Adipose tissue (tissue), 3 donors: ENCODE results near the gene APP. TPM values are rescaled to one million over a fixed set of nuclear protein-coding genes. Genes with fewer than 3 reads are reported as not detected.

Source experiments
- H3K27ac ChIP-seq: one replicate; pipeline ENCODE4 v1.5.1; 2013; ENCODE audit warnings: low read depth, low read length
- WGBS, 3 donors: extraction: QIAGEN DNeasy Blood & Tissue Kit; methylation state at CpG; one replicate each; pipeline ENCODE4 v1.1.7; 2013; 5-methylcytosine and 5-hydroxymethylcytosine counted together
- polyA plus RNA-seq, 3 donors: library from polyadenylated mRNA; stranded (reverse); fragments of 200-250 nt; gene quantifications; one replicate each; pipeline ENCODE4 v1.2.3, GENCODE V29; 2013
- donor health status: healthy with polysubstance abuse.
- donor health status: Bipolar disorder and iron deficiency.
- donor health status: healthy.

Gene APP
- polyA plus RNA-seq, 3 donors = 101 to 212 (median 126) TPM

DNA sequence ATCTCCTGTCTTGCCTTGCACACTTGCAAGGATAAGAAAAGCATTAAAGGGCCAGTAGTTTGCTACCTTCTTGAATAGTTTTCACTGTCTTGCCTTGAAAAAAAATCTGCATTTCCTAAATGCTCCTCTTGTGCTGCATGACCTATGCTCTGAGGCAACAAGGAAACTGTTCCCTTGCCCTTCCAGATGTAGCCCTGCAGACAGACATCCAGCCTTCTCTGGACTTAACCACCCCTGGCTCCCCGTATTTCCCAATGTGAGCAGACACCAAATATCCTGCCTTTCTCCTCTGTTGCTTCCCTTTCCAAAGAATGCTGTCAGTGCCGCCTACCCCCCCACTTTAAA, 258.2 kb downstream of the APP start:
- no peak overlapping the region for H3K27ac ChIP-seq
- 69 to 74% (median 70%) methylated on average over 2 of the region's 2 CpGs for WGBS, 3 donors

DNA sequence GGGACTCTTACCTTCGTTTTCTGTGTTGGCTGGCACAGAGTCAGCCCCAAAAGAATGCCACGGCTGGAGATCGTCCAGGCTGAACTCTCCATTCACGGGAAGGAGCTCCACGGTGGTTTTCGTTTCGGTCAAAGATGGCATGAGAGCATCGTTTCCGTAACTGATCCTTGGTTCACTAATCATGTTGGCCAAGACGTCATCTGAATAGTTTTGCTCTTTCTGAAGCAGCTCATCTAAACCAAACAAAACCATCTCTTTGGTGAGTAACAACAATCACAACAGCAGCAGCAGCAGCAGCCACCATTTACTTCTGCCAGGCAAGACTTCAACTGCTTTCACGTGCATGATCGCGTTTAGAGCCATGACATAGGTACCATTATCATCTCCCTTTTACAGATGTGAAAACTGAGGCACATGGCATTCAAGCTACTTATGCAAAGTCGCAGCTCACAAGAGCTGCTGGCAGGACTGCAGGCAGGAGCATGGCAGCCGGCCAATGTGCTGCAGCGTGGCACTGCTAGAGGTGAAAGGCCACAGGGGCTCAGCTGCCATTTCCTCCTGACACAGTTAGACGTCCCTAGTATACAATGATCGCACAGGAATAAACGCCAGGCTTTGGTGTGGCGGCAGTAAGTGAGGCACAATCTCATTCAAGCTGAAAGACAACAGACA, 258.7 kb downstream of the APP start:
- H3K27ac ChIP-seq = no peak overlapping the region
- WGBS, 3 donors = 65 to 81% (median 78%) methylated on average over 20 of the region's 20 CpGs

DNA sequence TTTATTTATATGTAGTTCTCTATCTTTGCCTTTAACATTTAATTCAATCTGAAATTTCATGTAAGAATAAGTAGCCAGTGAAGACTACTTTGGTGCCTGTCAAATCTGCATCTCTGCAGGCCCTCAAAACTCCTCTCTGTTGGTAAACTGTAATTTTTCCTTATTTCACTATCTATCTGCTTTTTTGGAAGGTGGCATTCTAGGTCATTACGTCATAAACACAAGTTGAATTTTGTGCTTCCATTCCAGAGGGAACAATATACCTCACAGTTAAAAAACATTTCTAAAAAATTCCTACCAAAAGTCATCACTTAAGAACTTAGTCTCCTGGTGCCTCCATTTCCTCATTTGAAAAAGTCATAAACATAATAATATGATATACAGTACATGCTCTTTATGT, 259.8 kb downstream of the APP start:
- WGBS, 3 donors = 87 to 97% (median 95%) methylated on average over 1 of the region's 1 CpG

DNA sequence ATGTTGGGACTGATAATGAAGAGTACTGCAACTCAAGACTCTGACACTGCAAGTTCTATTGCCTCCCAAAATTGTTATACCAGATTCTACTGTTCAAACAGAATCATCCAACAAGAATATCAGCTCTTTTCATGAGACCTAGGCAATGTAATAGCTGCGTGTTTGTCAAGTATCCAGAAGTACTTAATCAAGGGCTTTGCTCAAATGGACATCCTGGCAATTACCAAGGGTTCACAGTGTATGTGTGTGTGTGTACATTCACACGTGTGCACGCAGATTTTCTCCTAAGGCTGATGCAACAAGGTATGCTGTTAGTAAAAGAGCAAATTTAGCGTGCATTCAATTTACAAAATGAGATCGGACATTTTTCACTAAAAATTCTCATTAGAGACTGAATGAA, 261.2 kb downstream of the APP start:
- H3K27ac ChIP-seq = no peak overlapping the region
- 42 to 92% (median 91%) methylated on average over 5 of the region's 5 CpGs for WGBS, 3 donors

More for the DNA sequence above, 259.8 kb downstream of the APP start:
- no peak overlapping the region for H3K27ac ChIP-seq

DNA sequence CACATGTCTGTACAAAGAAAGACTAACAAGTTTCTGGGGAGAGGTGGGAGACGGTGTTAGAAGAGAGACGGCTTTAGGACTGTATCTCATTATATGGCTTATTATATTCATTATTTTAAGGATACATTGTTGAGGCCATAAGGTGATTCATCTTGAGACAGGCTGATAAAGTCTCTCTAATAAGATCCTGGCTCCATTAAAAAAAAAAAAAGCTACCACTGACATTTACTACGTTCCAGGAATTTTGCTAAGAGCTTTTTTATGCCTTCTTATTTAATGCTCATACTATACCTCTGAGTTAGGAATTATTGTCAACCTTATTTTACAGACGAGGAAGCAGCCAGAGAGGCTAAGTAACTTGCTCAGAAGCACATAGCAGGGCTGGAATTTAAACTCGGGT, 262.1 kb downstream of the APP start:
- 75 to 84% (median 78%) methylated on average over 5 of the region's 5 CpGs for WGBS, 3 donors
- no peak overlapping the region for H3K27ac ChIP-seq

DNA sequence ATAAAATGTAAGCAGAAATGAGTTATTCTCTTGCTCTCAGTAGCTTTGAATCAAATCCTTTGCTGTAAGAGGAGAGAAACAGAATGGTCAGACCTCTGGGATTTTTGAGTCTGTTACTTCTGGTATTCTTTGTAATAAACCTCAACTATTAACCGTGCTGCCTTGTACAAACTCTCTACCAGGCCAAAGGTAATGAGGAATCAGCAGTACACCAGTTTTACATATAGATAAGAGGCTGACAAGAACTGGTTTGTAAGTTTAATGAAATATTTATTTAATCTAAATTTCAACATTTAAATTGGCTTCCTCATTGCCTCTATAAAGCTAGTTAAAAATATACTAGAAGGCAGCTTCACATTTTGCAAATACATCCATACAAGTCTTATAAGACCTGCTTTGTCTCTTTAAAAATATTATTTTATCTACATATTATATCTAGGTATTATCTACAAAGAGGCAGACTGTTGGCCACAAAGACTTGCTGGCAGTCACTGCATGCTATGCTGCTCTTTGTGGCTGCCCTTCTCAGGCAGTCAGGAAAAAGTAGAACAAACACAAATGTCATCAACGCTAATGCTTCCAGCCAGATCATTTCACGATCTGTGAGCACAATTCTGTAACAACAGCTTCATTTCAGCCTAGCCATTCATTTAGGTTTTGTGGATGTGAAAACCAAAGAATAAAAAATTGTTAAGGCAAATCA, 262.8 kb downstream of the APP start:
- no peak overlapping the region for H3K27ac ChIP-seq
- 19 to 41% (median 24%) methylated on average over 3 of the region's 3 CpGs for WGBS, 3 donors

DNA sequence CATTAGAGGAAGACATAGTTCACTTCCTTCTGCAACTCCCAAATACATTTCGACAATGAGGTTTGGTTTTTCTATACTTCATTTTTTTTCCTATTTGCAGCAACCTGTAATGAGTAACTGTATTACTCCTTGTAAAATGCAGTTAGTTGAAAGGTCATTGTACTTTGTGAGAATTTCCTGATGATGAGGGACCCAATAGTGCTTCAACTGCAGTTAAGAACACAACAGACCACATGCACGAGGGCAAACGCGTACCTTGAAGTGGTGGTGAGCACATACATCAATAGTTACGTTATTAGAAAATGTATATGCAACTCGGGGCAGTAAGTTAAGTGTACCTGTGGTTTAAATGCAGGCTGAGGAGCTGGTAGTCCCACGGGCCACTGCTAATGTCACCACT, 264.0 kb downstream of the APP start:
- 89 to 93% (median 91%) methylated on average over 7 of the region's 7 CpGs for WGBS, 3 donors

DNA sequence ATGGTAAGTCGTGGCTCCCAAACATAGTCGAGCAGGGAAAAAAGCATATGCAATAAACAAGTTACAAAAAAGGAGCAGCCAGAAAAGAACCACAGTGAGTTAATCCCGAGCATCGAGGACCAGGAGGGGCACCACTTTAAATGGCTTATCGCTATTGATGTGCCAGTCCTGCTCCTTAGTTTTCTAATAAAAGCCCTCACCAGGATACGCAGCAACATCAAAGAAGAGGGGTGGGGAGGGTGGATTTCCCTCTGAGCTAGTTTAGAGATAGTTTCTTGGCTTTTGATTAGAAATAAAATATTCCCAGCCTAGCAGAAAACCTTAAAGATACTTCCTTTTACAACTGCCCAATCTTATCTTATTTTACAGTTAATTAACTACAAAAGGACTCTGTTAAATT, 265.4 kb downstream of the APP start:
- 83 to 89% (median 84%) methylated on average over 6 of the region's 6 CpGs for WGBS, 3 donors
- H3K27ac ChIP-seq = no peak overlapping the region

More for the DNA sequence above, 264.0 kb downstream of the APP start:
- no peak overlapping the region for H3K27ac ChIP-seq

DNA sequence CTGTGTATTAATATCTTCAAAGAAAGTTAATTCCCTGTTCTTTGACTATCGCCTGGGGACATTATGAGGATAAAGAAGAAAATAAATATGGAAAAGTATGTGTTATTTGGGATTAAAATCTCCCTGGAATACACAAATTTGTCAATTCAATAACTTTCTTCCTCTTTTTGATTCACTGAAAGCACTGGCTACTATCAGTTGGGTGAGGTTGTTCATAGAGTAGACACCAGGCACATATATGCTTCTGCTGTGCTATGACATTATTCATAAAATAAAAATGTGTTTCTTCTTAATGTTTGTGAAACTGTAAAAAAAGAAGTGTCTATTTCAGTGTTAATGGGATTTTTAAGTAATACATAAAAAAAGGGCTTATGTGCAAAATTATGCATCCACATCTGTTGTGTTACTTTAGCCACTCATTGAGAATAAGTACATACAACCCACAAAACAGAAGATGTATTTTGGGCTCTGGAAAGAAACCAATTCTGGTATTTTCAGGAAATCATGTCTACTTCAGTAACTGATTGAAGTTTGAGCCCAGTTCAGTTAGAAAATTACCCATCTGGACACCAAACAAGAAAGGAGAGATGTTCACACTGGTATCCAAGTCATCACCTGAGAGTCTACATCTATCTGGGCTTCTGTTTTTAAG, 266.4 kb downstream of the APP start:
- H3K27ac ChIP-seq = no peak overlapping the region
- WGBS, 3 donors = 78 to 100% (median 85%) methylated on average over 1 of the region's 1 CpG

DNA sequence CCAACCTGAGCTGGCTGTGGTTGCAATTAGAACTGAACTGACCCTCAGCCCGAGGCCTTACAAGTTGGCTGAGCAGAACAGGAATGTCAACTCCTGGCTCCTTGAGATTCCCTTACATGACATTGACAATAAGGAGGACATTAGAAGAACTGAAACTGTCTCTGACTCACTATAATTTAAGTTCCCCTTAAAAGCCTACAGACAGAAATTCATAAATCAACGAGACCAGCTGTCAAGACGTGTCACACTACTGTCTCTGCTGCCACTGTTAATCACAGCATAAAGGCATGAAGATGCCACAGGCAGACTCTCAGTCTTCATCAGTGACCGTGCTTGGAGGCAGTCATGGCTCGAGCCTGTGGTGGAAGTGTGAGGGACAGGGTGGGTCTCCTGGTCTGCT, 267.0 kb downstream of the APP start:
- no peak overlapping the region for H3K27ac ChIP-seq
- WGBS, 3 donors = 73 to 94% (median 80%) methylated on average over 5 of the region's 5 CpGs

DNA sequence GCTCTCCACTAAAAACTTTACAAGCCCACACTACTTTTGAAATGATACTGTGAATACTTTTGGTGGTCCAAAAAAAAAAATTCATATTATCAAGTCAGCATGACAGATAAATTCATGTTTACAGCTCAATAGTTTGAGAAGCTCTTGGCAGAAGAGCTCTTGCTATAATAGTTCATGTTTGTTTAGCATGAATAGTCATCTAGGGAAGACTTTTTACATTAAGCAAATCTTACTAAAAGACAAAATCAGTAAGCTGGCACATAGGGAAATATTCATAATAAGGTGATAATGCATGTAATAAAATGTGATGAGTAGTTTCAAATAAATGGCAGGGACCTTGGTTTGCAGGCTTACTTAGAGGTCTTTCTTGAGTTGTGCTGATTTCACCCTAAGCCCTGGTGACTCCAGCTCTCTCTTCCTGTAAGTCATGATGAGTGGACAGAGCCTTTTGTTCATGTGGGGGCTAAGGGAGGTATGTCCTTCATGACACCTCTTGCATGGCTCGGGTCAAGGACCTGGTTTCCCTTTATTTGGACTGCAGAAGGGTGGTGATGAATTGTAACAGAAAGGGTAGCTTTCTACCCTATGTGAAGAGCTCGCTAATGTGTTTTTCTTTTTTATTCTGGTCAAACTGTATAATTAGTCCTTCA, 269.1 kb downstream of the APP start:
- no peak overlapping the region for H3K27ac ChIP-seq
- WGBS, 3 donors = 64 to 69% (median 67%) methylated on average over 2 of the region's 2 CpGs

DNA sequence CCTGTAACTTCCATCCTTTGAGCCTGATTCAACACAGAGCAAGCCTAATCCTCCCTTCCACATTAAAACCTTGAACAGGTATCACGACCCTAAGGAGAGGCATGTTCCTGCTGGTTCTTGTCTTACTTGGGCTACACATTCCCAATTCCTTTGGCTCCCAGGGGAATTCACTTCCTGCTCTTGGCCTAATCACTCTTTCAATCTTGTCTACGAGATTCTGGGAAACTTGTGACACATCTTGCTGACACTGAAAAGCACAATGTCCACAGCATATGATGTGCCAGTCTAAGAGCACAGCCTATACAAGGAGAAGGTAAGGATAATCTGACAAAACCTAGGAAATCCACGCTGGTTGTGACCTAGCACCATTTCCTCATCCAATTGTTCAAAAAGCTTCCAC, 271.9 kb downstream of the APP start:
- WGBS, 3 donors = 75 to 81% (median 78%) methylated on average over 3 of the region's 3 CpGs
- no peak overlapping the region for H3K27ac ChIP-seq

DNA sequence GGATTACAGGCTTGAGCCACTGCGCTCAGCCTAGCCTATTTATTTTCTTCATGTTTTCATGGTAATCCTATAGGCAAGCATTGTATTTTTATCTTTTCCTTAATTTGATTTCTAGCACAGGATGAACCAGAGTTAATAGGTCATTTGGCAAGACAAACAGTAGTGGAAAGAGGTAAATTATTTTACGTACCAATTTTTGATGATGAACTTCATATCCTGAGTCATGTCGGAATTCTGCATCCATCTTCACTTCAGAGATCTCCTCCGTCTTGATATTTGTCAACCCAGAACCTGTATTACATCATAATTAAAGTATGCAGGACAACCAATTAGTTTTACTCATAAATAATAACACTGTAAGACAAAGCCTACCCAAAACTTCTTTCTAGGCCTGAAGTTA, 273.2 kb downstream of the APP start:
- H3K27ac ChIP-seq = no peak overlapping the region
- 75 to 88% (median 81%) methylated on average over 4 of the region's 4 CpGs for WGBS, 3 donors

DNA sequence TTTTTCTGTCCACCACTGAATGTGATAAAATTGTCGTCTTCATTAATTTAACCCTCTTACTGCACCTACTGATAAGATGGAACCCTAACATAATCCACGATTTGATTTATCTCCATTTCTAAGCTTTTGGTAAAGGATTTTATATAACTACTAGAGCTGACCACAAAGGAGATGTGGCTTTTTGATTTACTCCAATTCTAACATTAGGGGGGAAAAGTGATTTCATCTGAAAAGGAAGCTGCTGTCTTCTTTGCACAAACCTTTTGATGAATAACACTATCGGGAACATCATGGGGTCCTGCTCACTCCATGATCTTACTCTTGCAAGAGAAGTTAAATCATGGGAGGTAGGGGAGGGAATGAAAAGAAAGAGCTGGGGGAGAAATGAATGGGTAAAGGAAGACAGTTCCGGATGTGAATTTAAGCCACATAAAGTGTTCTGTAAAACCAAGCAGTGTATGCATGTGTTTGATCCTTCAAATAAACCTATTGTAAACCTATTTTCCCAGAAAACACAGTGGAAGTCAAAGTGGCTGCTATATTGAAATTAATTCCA, 274.0 kb downstream of the APP start:
- WGBS, 3 donors = 43 to 72% (median 51%) methylated on average over 4 of the region's 4 CpGs
- H3K27ac ChIP-seq = no peak overlapping the region

DNA sequence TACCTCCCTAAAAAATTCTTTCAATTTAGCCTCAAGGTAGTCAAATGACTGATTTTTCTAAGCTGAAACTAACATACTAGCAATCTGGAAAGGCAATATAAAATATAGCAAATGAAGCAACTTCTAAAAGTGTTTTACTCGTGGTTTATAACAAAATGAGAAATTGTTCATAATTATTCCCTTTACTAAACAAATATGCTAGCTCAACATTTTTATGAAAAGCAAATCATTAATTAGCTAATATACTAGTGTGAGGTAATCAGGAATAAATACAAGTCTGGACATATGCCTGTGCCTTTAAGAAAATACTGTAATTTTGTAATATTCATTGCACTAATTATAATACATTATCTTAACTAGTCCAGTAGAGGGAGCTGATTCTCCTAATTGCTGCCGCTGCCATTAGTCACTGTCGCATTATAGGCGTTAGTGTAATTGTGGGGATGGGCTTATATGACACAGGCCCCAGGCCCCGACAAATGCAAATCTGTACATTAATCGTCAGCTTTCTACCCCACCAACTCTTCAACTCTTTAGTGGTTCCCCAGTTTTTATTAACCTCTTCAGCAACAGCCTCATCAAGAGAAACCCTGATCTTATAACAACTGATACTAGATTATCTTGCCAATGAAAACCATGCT, 274.9 kb downstream of the APP start:
- H3K27ac ChIP-seq = no peak overlapping the region
- 23 to 29% (median 28%) methylated on average over 6 of the region's 6 CpGs for WGBS, 3 donors

DNA sequence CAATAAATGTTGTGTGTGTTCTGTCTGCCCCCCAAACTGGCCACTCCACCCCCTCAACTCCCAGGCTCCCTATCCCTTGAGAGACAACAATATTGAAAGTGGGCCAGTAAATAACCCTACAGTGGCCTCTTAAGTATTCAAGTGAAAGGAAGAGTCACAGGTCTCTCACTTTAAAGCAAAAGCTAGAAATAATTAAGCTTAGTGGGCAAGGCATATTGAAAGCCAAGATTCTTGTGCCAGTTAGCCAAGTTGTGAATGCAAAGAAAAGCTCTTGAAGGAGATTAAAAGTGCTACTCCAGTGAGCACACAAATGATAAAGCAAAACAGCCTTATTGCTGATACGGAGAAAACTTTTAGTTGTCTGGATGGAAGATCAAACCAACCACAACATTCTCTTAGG, 277.4 kb downstream of the APP start:
- WGBS, 3 donors = 71 to 100% (median 88%) methylated on average over 1 of the region's 1 CpG

DNA sequence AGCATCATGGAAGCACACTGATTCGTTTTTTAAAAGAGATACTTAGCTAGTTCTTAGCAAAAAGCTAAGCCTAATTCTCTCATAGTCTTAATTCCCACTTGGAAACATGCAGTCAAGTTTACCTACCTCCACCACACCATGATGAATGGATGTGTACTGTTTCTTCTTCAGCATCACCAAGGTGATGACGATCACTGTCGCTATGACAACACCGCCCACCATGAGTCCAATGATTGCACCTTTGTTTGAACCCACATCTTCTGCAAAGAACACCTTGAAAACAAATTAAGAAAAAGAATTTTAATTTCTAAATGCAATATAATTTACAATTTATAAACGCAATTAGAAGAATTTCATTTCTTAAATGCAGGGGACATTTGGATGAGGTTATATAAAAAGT, 279.0 kb downstream of the APP start:
- 94 to 98% (median 96%) methylated on average over 5 of the region's 5 CpGs for WGBS, 3 donors
- H3K27ac ChIP-seq = no peak overlapping the region

More for the DNA sequence above, 277.4 kb downstream of the APP start:
- H3K27ac ChIP-seq = no peak overlapping the region

DNA sequence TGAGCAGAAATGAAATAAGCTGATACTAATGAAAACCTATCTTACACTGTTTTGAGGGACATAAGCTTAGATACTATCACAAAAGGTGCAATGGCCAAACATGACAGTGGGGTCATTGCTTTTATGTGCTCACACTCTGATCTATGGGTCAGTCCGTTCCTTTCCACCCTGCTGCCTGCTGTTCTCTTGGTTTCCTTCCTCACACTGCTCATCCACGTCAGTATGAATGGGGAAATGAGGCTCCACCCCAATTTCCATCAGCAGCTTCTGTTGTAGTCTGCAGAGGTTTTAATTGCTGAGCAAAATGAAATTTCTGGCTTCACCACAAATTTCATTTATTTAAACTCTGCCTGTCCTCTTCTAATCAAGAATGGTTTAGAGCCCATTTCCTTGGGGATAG, 280.6 kb downstream of the APP start:
- H3K27ac ChIP-seq = no peak overlapping the region
- WGBS, 3 donors = 41 to 83% (median 55%) methylated on average over 2 of the region's 2 CpGs
